GM18511 (cell line): ENCODE data around the gene AKAP1.
"Not testable (repeated sequence)": the region's sequence is repeated elsewhere in the genome, so short reads cannot be mapped to it uniquely, and the experiment has no call there.

Experiments used
- ATAC-seq: cut with Tn5 transposase; IDR thresholded peaks from one replicate; pipeline ENCODE4 v1.9.1; 2021; ENCODE audit warnings: mild to moderate bottlenecking, moderate library complexity; ENCODE audit not compliant: unreplicated experiment

Gene AKAP1

DNA sequence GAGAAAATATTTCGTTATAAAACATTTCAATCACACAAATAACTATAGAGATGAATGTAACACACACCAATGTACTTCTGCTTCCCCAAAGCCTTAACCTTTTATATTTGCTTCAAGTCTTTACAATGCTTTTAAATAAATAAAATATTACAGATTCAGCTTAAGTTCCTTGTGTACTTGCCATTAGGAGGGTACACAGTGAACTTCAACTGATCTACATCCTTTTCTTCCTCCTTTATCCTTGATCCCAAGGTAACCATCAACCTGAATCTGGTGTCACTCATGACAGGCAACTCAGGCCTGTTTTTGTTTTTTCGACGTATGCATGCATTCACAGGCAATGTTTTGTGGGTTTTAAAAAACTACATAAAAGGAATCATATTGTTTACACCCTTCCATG is 9.3 kb upstream of the AKAP1 start:
- no peak for ATAC-seq

GRCh38 chr17:57077000-57077399 is 8.0 kb upstream of the AKAP1 start:
- no peak for ATAC-seq

DNA sequence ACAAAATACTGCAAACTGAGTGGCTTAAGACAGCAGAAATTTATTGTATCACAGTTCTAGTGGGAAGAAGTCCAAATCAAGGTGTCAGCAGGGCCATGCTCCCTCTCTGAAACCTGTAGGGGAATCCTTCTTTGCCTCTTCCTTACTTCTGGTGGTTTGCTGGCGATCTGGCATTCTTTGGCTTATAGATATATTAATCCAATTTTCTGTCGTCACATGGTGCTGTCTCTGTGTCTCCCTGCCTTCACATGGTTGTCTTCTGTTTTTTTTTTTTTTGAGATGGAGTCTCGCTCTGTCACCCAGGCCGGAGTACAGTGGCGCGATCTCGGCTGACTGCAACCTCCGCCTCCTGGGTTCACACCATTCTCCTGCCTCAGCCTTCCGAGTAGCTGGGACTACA is 6.8 kb upstream of the AKAP1 start:
- no peak for ATAC-seq

GRCh38 chr17:57080718-57081117 is 4.3 kb upstream of the AKAP1 start:
- ATAC-seq: no peak

DNA sequence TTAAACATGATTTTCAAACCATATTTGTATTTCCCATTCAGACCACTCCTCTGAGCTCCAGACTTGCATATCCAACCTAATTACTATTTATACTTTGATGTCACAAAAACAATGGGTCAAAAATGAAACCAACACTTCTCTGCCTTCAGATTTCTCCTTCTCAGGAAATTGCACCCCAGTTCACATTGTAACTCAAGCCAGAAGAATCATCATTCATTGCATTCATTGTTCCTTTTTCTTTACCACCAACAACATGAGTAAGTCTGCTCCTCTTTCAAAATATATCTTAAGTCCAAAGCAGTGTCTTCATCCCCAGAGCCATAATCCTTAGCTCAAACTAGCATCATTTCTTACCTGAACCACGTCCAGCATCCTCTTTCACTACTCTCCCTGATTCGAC is 2.6 kb upstream of the AKAP1 start:
- ATAC-seq: no peak

DNA sequence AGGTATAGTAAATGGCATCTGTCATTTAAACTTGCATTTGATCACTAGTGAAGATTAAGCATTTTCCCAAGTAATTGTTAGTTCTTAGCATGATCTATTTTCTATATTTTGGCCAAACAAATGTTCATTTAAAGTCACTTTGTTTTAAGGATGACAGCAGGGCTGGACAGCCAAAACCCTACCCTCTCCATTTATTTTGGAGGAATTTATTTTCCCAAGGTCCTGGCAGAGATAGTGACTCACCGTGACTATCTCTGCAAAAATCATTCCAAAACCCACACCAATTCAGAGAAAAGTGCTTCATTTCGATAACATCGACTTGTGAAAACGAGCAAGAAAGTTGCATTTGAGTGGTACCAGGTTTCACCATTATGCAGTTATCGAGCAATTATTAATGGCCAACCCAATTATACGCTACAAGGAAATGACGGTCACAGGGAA is 665 bp upstream of the AKAP1 start:
- peak; percentile 28 for ATAC-seq

DNA sequence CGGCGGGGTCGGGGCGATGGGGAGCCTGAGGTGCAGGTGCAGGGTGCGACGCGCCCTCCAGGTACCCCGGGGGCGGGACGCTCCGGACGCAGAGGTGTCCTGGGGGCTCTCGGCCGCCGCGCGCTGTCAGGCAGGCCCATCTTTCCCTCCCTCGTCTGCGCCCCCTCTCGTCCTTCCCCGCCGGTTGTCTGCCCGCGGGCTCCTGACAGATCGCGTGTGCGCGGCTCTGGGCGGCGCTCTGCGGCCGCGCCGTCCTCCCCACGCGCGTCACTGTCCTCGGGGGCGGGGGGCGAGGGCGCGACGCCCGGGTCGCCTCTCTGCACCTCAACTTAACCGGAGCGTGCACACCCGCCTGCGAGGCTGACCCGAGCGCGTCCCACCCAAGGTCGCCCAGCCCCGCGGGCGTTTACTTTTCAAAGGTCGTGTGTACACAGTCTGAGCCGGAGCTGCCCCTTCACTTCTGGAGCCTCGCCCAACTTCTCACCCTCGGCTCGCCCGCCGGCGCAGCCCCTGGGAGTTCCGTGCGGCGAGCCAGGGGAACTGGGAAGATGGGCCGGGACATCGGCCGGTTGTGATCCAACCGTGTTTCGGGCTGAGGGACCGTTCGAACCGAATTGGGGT is 512 bp downstream of the AKAP1 start:
- peak; percentile 40 for ATAC-seq

- no peak for ATAC-seq
These were observed 1.3 kb downstream of the AKAP1 start for GRCh38 chr17:57086069-57086930.

DNA sequence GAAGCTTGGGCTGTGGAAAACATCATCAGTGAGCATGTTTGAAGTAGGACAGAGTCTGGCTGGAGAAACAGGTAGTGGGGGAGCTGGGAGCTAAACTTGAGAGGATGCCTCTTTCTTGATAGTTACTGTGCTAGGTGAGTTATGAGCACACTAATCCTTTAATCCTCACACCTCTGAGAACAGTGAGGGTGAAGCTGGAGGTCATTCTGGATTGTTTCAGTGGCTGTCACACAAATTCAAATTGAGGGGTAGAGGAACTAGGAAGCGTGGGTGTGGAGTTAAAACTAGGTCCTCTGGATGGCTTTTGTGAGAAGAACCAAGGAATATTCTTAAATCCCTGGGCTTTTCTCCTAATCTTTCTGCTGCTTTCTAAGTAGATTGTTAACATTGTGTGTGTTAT is 3.3 kb downstream of the AKAP1 start:
- no peak for ATAC-seq

DNA sequence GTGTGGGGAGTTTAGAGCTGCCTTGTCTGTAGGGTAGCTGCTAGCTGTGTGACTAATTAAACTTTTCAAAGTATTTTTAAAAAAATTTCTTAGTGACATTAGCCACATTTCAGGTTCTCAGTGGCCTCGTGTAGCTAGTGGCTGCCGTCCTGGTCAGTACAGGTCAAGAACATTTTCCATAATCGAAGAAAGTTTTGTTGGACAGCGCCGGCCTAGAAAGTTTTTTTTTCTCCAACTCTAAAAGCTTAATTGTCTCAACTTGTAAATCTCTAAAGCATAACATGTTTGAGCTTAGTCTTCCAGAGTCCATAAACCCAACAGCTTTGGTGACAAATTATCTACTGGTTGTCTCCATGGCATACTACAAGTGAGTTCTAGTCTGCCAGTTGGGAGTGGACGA is 4.3 kb downstream of the AKAP1 start:
- no peak for ATAC-seq

GRCh38 chr17:57090560-57091185 is 5.6 kb downstream of the AKAP1 start:
- ATAC-seq: no peak

DNA sequence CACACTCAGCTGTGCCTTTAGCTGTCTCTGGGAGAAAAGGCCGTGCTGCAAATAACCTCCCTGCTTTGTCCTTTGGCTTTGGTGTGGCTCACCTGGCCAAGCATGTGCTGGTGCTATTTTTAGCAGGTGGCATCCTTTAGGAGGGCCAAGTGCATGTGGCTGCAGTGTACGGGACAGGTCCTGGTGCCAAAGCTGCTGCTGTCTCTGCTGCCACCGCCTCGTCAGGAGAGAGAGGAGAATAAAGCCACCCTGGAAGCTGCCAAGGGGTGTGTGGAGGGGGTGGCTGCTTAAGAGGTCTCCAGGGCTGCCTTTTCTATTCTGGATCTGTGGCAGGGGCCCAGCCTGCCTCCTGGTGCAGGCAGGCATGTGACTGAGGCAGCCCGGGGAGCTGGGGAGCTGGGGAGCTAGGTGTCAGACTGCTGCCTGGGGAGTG is 6.2 kb downstream of the AKAP1 start:
- ATAC-seq: no peak

DNA sequence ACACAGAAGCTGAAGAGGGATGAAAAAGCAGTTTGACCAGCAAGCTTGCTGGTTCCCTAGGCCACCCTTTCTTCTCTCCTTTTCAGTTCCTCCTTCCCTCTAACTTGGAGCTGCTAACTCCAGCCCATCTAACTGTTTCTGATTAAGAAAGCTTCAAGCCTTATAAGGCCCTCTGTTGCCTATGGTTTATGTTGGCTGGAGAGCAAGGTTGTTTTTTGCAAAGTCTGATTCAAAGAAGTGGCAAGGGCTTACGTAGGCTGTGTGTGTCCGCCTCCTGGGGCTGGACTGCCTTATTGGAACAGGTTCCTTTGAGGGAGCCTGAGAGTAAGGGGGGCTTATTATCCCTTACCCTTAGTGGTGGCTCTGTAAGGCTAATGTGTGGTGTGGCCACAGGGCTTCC is 7.1 kb downstream of the AKAP1 start:
- ATAC-seq: no peak

DNA sequence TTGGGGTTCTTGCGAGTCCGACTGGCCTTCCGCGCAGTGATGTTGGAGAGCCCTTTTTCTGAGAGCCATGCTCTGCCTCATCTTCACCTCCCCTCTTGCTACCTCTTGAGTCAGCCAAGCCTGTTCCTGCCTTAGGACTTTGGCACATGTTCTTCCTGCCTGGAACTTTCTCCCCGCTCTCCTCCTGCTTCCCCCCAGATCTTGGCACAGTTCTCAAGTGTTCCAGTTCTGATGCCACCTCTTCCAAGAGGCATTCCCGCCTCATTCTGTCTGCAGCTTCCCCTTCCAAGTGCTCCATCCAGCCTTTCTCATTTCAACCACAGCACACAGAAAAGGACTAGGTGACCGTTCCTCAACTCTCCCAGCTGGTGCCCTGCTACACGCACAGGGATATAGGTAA is 7.7 kb downstream of the AKAP1 start:
- no peak for ATAC-seq

DNA sequence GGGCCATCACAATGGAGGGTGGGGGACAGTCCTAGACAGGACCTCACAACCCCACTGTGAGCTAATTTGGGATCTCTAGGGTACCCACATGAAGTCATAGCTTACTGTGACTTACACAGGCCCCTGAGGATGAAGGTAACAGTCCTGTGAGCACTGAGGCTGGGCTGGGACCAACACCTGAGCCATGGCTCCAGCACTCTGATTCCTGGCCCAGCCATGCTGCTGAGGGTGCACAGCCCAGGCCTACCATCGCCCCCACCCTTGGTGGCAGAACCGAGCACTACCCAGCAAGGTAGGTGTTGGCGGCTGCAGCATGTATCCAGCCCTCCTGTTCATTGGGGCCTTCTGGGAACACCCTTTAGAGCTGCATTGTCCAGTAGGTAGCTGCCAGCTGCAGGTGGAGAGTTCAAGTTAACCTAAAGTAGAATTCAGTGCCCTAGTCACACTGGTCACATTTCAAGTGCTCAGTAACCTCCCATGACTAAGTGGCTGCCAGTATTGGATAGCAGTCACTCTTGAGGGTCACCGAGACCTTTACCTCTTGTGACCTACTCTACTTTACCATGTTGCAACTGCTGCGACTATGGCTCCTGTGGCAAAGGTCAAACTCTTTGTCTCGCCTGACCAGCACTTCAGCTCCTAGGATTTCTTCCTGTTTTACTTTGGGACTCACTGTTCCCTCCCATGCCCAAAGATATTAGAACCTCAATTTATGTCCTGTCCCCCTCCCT is 11.6 kb downstream of the AKAP1 start:
- no peak for ATAC-seq

- no peak for ATAC-seq
These were observed 12.9 kb downstream of the AKAP1 start for GRCh38 chr17:57097832-57098421.

GRCh38 chr17:57099165-57099564 is 14.1 kb downstream of the AKAP1 start:
- peak; percentile 86 for ATAC-seq

GRCh38 chr17:57102122-57102521 is 17.1 kb downstream of the AKAP1 start:
- no peak for ATAC-seq

GRCh38 chr17:57102660-57103059 is 17.6 kb downstream of the AKAP1 start:
- ATAC-seq: not testable (repeated sequence)

- ATAC-seq: no peak
These were observed 19.6 kb downstream of the AKAP1 start for GRCh38 chr17:57104461-57105175.
